ENCODE measurements around the gene NUP98.

Gene NUP98

DNA sequence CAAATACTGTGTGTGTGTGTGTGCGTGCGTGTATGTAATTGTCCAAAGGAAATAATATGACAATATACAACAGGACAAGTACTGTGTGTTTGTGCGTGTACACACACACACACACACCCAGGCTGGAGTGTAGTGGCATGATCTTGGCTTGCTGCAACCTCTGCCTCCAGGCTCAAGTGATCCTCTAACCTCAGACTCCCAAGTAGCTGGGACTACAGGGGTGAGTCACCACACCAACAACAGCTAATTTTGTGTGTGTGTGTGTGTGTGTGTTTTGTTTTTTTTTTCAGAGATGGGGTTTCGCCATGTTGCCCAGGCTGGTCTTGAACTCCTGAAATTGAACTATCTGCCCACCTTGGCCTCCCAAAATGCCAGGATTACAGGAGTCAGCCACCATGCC is 61.5 kb downstream of the NUP98 start:
- POLR2A ChIA-PET: no interaction called here
- CTCF ChIA-PET: no interaction called here
- TF ChIP-seq, protein P1, sequence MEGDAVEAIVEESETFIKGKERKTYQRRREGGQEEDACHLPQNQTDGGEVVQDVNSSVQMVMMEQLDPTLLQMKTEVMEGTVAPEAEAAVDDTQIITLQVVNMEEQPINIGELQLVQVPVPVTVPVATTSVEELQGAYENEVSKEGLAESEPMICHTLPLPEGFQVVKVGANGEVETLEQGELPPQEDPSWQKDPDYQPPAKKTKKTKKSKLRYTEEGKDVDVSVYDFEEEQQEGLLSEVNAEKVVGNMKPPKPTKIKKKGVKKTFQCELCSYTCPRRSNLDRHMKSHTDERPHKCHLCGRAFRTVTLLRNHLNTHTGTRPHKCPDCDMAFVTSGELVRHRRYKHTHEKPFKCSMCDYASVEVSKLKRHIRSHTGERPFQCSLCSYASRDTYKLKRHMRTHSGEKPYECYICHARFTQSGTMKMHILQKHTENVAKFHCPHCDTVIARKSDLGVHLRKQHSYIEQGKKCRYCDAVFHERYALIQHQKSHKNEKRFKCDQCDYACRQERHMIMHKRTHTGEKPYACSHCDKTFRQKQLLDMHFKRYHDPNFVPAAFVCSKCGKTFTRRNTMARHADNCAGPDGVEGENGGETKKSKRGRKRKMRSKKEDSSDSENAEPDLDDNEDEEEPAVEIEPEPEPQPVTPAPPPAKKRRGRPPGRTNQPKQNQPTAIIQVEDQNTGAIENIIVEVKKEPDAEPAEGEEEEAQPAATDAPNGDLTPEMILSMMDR (IDR thresholded peaks at IDR 0.05; ENCODE audit: insufficient read depth, low read length, missing control alignments): no peak
- H3K4me3 ChIP-seq (ENCODE audit: low read depth, low read length): no peak overlapping the region
- no peak for DNase-seq (ENCODE audit: low read depth, low spot score)

DNA sequence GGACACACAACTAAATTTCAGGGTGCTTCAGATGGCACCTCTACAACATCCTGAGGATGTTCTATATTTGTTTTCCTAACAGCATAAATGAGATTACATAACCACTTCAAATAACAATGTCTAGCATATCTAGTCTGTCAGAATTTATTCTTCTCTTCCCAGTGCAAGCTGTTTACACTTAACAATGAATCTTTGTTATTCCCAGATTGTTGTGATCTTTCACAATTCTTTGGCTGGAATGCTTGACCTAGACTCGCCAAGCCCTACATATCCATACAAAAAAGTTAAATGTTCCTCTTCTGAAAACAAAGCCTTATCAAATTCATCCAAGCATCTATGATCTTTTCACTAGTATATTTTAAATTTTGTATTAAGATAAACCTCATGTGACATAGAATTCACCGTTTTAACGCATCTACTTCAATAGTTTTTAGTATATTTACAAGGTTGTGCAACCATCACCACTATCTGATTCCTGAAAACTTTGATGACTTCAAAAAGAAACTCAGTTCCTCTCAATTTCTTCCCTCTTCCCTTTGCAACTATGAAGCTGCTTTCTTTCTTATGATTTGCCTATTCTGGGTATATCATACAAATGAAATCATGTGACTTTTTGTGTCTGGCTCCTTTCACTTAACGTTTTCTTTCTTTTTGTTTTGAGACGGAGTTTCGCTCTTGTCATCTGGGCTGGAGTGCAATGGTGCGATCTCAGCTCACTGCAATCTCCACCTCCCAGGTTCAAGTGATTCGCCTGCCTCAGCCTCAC is 64.5 kb downstream of the NUP98 start:
- ChIA-PET POLR2A (no interaction called here), CTCF (interaction anchor here (1.7 kb wide), 1 partner anchor 11 kb away, joined by 6 read pairs; no protein-coding TSS in a partner anchor)
- no peak for DNase-seq (ENCODE audit: low read depth, low spot score)
- TF ChIP-seq, protein P1 (IDR thresholded peaks at IDR 0.05; ENCODE audit: insufficient read depth, low read length, missing control alignments): no peak
- no peak overlapping the region for H3K4me3 ChIP-seq (ENCODE audit: low read depth, low read length)

DNA sequence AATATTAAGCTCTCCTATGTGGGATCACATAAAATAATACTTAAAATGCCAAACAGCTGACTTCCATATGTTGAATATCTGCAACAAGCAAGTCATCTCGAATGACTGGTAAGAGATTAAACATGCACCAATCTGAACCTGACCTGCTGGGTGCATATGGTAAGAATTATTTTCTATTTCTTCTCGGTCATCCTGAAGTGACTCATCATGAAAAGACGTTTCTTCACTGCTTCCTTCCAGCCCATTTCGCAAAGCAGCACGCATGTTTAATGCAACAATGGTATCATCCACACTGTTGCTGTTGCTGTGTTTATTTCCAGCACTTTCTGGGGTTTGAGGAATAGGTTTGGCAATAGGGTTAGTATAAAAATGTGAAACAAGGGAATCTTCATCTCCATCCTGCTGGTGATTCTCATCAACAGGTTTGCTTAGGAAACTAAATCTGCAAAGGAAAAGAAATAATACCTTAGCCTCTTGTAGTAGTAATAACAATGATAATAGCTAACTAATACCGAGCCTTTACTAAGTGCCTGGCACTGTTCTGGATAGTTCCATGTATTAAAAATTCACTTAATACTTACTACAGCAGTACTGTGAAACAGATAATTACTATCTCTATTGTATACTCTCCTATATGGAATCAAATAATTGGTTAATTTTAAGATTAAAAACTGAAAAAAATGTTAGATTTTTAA is 74.2 kb downstream of the NUP98 start:
- POLR2A ChIA-PET: no interaction called here
- H3K4me3 ChIP-seq (ENCODE audit: low read depth, low read length): no peak overlapping the region
- TF ChIP-seq, protein P1 (IDR thresholded peaks at IDR 0.05; ENCODE audit: insufficient read depth, low read length, missing control alignments): no peak
- CTCF ChIA-PET: no interaction called here
- DNase-seq (ENCODE audit: low read depth, low spot score): peak; percentile 97

DNA sequence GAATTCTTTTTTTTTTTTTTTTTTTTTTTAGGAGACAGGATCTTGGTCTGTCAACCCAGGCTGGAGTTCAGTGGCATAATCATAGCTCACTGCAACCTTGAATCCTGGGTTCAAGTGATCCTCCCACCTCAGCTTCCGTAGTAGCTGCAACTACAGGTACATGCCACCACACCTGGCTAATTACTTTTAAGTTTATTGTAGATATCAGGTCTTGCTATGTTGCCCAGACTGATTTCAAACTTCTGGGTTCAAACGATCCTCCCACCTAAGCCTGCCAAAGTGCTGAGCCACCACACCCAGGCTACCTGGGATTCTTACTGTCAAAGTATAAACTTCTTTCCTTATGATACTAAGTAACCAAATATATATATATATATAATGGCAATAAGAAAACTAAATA is 75.3 kb downstream of the NUP98 start:
- CTCF ChIA-PET: no interaction called here
- no peak for DNase-seq (ENCODE audit: low read depth, low spot score)
- H3K4me3 ChIP-seq (ENCODE audit: low read depth, low read length): no peak overlapping the region
- POLR2A ChIA-PET: no interaction called here
- TF ChIP-seq, protein P1 (IDR thresholded peaks at IDR 0.05; ENCODE audit: insufficient read depth, low read length, missing control alignments): no peak

DNA sequence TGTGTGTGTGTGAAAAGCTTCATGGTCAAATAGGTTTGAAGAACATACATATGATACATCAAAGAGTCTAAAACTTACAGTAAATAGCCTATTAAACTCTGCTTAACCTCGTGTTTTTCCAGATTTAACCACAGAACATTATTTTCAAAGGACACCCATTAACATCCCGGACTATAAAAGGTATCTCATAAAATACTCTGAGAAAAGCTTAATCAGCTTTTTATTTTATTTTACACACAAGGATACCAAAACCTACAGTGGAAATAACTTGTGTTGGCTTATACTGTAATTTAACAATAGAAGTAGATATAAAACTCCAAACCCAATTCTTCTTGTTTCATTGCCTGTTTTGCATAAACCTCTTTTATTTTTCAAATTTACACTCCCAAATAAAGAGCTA is 76.4 kb downstream of the NUP98 start:
- POLR2A ChIA-PET: no interaction called here
- TF ChIP-seq, protein P1 (IDR thresholded peaks at IDR 0.05; ENCODE audit: insufficient read depth, low read length, missing control alignments): no peak
- no peak for DNase-seq (ENCODE audit: low read depth, low spot score)
- H3K4me3 ChIP-seq (ENCODE audit: low read depth, low read length): no peak overlapping the region
- CTCF ChIA-PET: no interaction called here

DNA sequence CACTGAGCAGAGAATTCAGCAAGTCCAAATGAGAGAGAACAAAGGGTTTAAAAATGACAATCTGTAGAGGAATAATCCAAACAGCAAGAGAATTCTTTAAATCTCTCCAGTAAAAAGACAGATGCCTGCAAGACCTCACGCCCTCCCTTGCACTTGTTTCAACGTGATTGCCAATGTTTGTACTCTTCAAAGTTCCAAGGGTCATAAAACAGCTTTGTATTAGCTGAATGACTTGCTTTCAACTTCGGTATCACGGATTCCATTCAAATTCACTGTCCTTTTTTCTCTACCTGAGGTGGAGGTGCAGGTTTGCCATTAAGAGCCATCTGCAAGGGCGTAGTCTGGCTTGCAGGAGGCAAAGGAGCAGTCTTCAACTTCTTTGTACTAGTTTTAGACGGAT is 85.1 kb downstream of the NUP98 start:
- ChIA-PET POLR2A (no interaction called here), CTCF (no interaction called here)
- TF ChIP-seq, protein P1 (IDR thresholded peaks at IDR 0.05; ENCODE audit: insufficient read depth, low read length, missing control alignments): no peak
- DNase-seq (ENCODE audit: low read depth, low spot score): no peak
- no peak overlapping the region for H3K4me3 ChIP-seq (ENCODE audit: low read depth, low read length)
